ENCODE measurements around the gene ILDR1. TPM values are rescaled to one million over a fixed set of nuclear protein-coding genes. Genes with fewer than 3 reads are reported as not detected.
A peak's percentile ranks its signal among the peaks of the same experiment; 100 is the strongest.

ILDR1 gene
- total and polyA plus RNA-seq, 10 of the 15 experiments (the other 5 are each of a cell fraction or from before 2014, with no cell fraction given): 1.3 to 12.0 (median 7.0) TPM

DNA sequence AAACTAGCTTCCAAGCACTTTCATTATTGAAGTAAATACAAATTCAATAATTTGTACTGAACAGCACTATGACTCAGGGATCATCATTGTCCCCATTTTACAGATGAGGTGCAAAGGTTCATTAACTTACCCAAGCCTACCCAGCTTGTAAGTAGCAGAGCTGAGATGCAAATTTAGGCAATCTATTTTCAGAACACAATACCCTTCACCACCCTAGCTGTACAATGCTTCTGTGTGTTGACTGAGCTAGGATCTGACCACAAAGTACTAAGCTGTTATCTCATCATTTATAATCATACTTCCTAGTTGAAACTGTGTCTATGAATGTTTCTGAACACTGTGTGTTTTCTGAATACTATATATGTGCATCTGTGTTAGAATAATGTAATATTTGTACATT lies 3.2 kb upstream of the ILDR1 start (continued):
- TF ChIP-seq, protein P1, sequence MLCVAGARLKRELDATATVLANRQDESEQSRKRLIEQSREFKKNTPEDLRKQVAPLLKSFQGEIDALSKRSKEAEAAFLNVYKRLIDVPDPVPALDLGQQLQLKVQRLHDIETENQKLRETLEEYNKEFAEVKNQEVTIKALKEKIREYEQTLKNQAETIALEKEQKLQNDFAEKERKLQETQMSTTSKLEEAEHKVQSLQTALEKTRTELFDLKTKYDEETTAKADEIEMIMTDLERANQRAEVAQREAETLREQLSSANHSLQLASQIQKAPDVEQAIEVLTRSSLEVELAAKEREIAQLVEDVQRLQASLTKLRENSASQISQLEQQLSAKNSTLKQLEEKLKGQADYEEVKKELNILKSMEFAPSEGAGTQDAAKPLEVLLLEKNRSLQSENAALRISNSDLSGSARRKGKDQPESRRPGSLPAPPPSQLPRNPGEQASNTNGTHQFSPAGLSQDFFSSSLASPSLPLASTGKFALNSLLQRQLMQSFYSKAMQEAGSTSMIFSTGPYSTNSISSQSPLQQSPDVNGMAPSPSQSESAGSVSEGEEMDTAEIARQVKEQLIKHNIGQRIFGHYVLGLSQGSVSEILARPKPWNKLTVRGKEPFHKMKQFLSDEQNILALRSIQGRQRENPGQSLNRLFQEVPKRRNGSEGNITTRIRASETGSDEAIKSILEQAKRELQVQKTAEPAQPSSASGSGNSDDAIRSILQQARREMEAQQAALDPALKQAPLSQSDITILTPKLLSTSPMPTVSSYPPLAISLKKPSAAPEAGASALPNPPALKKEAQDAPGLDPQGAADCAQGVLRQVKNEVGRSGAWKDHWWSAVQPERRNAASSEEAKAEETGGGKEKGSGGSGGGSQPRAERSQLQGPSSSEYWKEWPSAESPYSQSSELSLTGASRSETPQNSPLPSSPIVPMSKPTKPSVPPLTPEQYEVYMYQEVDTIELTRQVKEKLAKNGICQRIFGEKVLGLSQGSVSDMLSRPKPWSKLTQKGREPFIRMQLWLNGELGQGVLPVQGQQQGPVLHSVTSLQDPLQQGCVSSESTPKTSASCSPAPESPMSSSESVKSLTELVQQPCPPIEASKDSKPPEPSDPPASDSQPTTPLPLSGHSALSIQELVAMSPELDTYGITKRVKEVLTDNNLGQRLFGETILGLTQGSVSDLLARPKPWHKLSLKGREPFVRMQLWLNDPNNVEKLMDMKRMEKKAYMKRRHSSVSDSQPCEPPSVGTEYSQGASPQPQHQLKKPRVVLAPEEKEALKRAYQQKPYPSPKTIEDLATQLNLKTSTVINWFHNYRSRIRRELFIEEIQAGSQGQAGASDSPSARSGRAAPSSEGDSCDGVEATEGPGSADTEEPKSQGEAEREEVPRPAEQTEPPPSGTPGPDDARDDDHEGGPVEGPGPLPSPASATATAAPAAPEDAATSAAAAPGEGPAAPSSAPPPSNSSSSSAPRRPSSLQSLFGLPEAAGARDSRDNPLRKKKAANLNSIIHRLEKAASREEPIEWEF (IDR thresholded peaks at IDR 0.05; ENCODE audit: insufficient replicate concordance, low read depth, low read length): no peak
- TF ChIP-seq MEF2B (IDR thresholded peaks at IDR 0.05; ENCODE audit: partially characterized antibody, poor library complexity, severe bottlenecking): peak; percentile 82
- TF ChIP-seq, protein P2, sequence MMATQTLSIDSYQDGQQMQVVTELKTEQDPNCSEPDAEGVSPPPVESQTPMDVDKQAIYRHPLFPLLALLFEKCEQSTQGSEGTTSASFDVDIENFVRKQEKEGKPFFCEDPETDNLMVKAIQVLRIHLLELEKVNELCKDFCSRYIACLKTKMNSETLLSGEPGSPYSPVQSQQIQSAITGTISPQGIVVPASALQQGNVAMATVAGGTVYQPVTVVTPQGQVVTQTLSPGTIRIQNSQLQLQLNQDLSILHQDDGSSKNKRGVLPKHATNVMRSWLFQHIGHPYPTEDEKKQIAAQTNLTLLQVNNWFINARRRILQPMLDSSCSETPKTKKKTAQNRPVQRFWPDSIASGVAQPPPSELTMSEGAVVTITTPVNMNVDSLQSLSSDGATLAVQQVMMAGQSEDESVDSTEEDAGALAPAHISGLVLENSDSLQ (IDR thresholded peaks at IDR 0.05): no peak
- no peak for TF ChIP-seq RAD21 (IDR thresholded peaks at IDR 0.05; ENCODE audit: insufficient read depth, low read depth, low read length)
- TF ChIP-seq, protein P3, sequence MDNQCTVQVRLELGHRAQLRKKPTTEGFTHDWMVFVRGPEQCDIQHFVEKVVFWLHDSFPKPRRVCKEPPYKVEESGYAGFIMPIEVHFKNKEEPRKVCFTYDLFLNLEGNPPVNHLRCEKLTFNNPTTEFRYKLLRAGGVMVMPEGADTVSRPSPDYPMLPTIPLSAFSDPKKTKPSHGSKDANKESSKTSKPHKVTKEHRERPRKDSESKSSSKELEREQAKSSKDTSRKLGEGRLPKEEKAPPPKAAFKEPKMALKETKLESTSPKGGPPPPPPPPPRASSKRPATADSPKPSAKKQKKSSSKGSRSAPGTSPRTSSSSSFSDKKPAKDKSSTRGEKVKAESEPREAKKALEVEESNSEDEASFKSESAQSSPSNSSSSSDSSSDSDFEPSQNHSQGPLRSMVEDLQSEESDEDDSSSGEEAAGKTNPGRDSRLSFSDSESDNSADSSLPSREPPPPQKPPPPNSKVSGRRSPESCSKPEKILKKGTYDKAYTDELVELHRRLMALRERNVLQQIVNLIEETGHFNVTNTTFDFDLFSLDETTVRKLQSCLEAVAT (IDR thresholded peaks at IDR 0.05): 0 out of 2 replicates have a peak, but pooled peaks have one; percentile 52
- no peak for TF ChIP-seq TBL1XR1 (IDR thresholded peaks at IDR 0.05; ENCODE audit: low read depth, low read length)
- TF ChIP-seq, protein P4, sequence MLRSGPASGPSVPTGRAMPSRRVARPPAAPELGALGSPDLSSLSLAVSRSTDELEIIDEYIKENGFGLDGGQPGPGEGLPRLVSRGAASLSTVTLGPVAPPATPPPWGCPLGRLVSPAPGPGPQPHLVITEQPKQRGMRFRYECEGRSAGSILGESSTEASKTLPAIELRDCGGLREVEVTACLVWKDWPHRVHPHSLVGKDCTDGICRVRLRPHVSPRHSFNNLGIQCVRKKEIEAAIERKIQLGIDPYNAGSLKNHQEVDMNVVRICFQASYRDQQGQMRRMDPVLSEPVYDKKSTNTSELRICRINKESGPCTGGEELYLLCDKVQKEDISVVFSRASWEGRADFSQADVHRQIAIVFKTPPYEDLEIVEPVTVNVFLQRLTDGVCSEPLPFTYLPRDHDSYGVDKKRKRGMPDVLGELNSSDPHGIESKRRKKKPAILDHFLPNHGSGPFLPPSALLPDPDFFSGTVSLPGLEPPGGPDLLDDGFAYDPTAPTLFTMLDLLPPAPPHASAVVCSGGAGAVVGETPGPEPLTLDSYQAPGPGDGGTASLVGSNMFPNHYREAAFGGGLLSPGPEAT (IDR thresholded peaks at IDR 0.05; ENCODE audit: low read depth): peak; percentile 61
- peak; percentile 81 for TF ChIP-seq ATF7 (IDR thresholded peaks at IDR 0.05; ENCODE audit: low read depth)
- no peak for TF ChIP-seq YBX1 (IDR thresholded peaks at IDR 0.05)
- TF ChIP-seq EED (IDR thresholded peaks at IDR 0.05; ENCODE audit: low read depth): 0 out of 2 replicates have a peak, but pooled peaks have one; percentile 17
- TF ChIP-seq, protein P5, sequence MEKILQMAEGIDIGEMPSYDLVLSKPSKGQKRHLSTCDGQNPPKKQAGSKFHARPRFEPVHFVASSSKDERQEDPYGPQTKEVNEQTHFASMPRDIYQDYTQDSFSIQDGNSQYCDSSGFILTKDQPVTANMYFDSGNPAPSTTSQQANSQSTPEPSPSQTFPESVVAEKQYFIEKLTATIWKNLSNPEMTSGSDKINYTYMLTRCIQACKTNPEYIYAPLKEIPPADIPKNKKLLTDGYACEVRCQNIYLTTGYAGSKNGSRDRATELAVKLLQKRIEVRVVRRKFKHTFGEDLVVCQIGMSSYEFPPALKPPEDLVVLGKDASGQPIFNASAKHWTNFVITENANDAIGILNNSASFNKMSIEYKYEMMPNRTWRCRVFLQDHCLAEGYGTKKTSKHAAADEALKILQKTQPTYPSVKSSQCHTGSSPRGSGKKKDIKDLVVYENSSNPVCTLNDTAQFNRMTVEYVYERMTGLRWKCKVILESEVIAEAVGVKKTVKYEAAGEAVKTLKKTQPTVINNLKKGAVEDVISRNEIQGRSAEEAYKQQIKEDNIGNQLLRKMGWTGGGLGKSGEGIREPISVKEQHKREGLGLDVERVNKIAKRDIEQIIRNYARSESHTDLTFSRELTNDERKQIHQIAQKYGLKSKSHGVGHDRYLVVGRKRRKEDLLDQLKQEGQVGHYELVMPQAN (conservative IDR thresholded peaks at IDR 0.05): no peak
- no peak for TF ChIP-seq KDM1A (IDR thresholded peaks at IDR 0.05; ENCODE audit: borderline replicate concordance)
- no peak for TF ChIP-seq ESRRA (IDR thresholded peaks at IDR 0.05; ENCODE audit: low read length)
- TF ChIP-seq JUND (IDR thresholded peaks at IDR 0.05; ENCODE audit: low read depth, low read length): no peak
- peak; percentile 93; the same call in 1 of the 3 replicates for TF ChIP-seq POU2F2 (IDR thresholded peaks at IDR 0.05; ENCODE audit: borderline replicate concordance, low read depth, low read length)
- TF ChIP-seq HDGF (IDR thresholded peaks at IDR 0.05): no peak
